ENCODE data around the gene PIP4K2A.

DNA sequence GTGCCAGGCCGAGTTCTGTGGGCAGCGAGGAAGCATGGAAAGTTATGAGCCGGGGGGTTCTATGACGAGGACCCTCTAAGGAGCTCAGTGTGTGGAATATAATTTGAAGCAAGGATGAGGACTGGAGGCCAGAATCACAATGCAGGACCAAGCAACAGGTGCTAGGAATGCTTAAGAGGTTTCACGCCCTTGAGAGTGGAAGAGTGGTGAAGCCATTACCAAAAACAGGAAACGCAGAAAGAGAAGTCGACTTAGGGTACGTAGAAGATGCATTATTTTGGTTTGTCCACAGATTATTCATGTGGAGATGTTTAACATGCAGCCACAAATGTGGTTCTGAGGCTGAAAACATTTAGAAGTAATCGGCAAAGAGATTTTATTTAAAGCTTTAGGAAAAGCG, 78.7 kb downstream of the PIP4K2A start:
- TF ChIP-seq POLR2AphosphoS5 (IDR thresholded peaks at IDR 0.05) (no peak), POLR2A (IDR thresholded peaks at IDR 0.05) (no peak), EP300 (IDR thresholded peaks at IDR 0.05; ENCODE audit: low read depth) (no peak)
- TF ChIP-seq, protein P1, sequence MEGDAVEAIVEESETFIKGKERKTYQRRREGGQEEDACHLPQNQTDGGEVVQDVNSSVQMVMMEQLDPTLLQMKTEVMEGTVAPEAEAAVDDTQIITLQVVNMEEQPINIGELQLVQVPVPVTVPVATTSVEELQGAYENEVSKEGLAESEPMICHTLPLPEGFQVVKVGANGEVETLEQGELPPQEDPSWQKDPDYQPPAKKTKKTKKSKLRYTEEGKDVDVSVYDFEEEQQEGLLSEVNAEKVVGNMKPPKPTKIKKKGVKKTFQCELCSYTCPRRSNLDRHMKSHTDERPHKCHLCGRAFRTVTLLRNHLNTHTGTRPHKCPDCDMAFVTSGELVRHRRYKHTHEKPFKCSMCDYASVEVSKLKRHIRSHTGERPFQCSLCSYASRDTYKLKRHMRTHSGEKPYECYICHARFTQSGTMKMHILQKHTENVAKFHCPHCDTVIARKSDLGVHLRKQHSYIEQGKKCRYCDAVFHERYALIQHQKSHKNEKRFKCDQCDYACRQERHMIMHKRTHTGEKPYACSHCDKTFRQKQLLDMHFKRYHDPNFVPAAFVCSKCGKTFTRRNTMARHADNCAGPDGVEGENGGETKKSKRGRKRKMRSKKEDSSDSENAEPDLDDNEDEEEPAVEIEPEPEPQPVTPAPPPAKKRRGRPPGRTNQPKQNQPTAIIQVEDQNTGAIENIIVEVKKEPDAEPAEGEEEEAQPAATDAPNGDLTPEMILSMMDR (IDR thresholded peaks at IDR 0.05): no peak
